GM21576 (cell line): Measurements from ENCODE around the gene BLMH.
A peak's percentile ranks its signal among the peaks of the same experiment; 100 is the strongest.

Source experiments
- ATAC-seq: cut with Tn5 transposase; IDR thresholded peaks from one replicate; pipeline ENCODE4 v1.9.1; 2021; ENCODE audit warnings: mild to moderate bottlenecking, moderate library complexity; ENCODE audit not compliant: unreplicated experiment

Gene BLMH

DNA sequence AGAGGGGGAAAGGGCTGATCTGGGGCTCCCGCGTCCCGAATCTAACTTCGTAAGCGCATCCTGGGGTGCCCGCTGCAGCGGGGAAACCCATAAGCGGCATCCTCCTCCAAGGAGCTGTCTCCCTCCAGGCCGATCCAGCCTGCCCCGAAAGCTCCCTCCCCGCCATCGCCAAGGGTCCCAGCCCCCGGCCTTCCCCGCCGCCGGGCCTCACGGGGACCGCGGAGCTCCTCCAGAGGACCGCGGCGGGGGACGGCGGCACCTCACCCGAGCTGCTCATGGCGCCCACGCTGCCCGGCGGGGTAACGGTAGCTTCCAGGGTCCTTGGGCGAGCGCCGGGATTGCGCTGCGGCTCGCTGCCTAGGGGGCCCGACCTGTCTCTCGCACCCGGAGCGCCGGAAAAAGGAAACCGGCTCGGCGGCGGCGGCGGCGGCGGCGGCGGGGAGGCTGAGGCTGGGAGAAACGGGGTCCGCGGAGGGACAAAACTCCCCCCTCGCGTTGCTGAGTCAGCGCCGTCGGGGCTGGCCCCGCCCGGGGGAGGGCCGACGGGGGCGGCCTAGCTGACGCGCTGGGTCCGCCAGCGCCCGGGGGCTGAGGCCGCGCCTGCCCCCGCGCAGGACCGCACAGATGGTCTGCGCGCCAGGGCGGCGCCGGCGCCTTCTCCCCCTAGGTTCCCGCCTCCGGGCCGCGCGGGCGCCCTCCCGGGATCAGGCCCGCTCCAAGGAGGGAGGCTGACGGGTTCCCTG is at the start of gene BLMH:
BLMH (minus strand) TSS at position 402 of the 743 bp plus-strand sequence; CDS start at position 277, 125 bp downstream.
- peak; percentile 68 for ATAC-seq

DNA sequence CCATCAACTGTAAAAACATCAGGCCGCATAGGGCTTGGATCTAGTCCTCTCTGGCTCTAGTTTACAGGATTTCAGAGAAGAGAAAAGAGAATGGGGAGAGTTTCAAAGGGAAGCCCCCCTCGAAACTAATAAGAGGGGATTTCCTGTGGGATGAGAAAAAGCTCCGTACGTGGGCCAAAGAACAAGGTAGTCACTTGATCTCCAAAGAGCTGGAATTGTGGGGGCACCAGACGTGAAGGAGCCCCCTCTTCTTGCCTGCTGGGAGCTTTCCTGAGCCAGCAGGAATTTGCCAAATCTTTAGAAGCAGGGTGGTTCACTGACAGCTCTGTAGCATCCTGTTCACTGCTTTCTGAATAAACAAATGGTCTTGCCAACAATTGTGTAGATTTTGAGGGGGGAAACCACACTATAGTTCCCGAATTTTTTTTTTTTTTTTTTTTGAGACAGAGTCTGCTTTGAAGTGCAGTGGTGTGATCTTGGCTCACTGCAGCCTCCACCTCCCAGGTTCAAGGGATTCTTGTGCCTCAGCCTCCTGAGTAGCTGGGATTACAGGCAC is 49.1 kb upstream of the BLMH start:
- ATAC-seq, result no peak

GRCh38 chr17:30339086-30339485 is 47.3 kb upstream of the BLMH start:
- no peak for ATAC-seq

DNA sequence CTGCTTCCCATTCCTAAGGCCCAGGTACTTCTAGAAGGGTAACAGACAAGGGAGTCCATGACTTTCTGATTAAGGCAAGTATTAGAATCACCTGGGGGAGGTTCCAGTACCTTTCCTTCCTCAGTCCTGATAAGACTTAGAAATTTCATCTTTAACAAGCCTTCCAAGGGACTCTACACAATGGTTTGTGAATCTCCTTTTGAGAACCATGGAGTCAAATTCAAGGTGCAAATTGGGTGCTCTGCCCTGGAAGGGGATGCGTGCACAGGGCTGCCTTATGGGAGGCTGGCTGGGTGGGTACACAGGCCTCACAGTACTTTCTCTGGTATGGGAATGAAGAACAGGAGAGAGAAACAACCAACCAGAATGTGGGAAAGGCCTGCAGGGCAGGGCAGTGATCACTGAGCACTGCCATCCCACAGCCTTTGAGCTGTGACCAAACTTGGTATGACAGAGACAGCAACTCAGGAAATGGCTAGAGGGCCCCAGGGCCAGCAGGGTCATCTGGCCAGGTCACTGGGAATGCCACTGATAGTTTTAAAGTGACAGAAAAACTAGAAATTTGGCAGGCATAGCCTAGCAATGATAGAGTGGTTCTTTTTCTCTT is 45.8 kb upstream of the BLMH start:
- ATAC-seq, result no peak

GRCh38 chr17:30336369-30337171 is 44.8 kb upstream of the BLMH start:
- ATAC-seq, result no peak

DNA sequence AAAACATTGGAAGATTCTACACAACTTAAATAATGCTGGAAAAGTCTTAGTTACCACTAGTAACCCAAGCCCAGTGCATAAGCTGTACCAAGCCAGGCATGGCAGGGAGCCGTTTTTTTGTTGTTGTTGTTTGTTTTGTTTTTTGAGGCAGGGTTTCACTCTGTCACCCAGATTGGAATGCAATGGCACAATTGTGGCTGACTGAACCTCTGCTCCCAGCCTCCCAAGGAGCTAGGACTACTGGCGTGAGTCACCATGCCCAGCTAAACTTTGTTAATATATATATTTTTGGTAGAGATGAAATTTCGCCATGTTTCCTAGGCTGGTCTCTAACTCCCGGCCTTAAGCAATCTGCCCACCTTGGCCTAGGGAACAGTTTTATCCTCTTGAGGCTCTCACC is 42.7 kb upstream of the BLMH start:
- ATAC-seq, result no peak

DNA sequence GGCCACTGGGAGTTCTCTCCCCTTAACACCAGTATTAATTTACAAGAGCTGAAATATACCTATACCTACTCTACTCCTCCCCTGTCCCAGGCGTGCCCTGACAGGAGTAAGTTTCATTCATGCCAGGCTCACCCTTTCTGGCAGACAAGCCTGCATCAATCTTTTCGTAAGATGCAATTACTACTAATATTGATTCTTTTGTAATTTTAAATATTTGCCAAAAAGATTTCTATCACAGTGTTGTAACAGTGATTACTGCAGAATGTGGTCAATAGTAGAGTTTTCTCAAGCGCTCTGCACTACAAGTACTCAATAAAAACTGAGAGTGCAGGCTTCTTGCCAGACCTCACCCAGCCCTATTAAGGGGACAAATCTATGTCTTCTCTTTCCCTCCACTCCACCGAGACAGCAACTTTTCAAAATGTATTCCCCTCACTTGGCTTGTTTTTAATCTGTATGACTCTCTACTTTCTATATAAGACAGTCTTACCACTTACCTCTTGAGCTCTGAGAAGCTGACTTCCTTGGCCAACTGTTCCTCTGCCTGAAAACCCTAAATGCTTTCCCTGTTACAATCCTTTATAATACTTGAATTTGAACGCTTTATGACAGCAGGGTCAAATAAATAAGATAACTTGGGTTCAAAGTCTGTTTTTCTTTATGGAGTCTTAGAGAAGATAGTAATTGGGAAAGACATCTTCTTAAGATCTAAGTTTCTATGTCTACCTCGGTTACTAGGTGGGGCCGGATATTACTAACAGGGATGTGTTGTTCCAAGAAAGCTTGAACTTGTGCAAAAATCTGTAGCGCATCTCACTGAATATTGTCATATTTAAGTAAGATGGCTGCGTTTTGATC is 42.0 kb upstream of the BLMH start, which contains the start of gene TMIGD1:
TMIGD1 (minus strand) TSS at position 555 of the 858 bp plus-strand sequence. CDS start 1,924 bp downstream, outside the sequence.
- ATAC-seq, result no peak

DNA sequence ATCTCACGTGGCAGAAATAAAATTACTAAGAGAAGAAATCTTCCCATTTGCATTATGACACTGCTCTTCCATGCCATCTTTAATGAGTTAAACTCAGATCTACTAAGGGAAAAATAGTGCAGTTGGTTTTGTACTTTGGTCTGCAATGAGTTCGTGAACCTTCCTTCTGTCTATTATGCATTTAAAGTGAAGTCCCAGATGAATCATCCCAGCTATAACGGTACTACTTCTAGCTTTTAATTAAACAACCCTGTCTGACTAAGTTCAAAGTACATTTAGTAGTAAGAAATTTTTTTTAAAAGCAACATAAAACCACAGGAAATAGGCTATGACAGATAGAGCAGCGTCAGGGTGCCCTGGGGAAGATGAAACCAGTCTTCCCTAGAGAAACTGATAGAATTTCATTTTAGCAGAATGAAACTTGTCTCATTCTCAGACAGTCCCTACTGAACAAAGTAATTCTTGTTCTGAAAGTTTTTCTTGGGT is 40.4 kb upstream of the BLMH start:
- peak; percentile 75 for ATAC-seq

GRCh38 chr17:30326809-30327208 is 35.1 kb upstream of the BLMH start:
- no peak for ATAC-seq

DNA sequence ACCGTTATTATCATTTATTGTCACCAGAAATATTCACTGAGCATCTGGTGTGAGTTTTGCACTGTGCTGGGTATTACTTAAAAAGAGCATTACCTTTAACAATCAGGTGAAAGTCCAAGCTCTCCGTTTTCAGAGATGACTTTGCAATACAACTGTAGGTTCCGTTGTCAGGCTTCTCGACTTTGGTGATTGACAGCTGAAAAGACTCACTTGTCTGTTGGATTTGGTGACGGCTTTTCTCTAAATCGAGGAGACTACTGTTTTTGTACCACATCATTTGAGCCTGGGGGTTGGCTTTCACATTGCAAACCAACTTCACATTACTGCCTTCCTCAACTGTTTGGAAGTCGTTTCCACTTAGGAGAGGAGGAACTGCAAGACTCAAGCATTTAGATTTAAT is 33.0 kb upstream of the BLMH start:
- ATAC-seq, result no peak

DNA sequence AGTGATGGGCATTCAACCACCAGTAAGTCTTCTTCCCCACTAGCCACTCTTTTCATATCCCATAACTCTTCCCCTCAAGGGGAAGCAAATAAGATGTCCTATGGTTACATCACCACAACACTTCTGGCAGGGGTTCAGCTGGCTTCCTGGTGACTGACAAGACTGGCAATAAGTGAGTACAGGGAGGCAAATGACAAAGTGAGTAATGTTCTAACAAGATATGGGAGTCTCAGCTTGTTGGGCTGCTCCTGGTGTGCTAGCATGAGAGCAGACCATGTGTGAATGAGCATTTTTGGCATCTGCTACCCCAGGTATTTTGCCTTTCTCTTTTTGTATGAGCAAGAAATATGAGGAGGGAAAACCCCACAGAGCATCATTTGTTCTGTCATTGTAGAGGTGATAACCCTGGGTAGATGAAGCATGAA is 32.2 kb upstream of the BLMH start:
- no peak for ATAC-seq

GRCh38 chr17:30323262-30323894 is 31.6 kb upstream of the BLMH start:
- ATAC-seq, result no peak

DNA sequence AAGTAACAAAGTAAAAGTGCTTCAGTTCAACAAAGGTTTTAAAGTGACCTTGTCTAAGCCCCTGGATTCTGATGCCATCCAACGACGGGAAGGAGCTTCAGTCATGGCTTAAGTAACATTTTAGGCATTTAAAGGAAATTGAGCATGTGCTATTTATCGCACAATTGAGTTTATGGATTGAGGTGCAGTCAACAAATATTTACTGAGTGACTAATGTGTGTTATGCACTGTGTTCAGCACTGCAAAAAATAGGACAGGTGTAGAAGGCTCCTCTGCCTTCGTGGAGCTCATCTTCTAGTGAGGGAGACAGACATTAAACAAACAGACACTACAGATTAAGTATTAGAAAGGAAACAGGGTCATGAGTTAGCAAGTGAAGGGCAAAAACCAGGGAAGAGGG is 29.6 kb upstream of the BLMH start:
- ATAC-seq, result no peak

DNA sequence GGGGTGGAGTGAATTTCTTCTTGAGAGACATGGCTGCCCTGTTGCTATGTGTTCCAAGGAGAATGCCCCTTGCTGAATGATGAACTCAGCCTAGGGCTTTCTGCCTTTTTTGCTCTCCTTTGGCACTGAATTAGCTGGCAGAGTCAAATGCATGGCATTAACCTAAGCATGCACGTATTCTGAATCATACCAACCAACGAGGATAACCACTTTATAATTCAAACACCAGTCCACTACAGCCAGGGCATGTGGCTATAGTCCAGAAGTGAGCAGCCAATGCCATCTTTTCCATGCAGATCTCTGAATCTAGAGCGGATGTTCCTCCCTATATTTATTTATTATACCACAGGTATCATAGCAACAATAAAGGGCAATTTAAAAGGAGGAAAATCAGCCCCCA is 26.4 kb upstream of the BLMH start:
- no peak for ATAC-seq

- no peak for ATAC-seq
Observed at GRCh38 chr17:30316736-30317135, 25.0 kb upstream of the BLMH start.

DNA sequence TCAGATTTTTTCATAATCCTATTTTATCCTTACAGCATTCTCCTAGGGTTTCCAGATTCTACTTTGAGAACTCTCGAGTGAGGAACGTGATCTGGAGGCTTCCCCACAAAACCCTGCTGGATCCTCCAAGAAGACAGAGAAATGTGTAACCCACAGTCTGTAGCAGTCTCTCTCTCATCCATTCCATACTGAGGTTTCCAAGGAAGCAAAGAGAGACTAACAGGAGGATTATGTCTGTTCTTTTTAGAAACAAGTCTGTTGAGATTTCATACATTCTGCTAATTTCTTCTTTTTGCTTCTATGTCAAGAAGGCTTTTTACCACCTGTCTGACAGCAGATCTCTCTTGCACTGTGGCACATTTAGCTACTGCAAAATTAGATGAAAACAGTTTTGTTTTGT is 23.4 kb upstream of the BLMH start:
- no peak for ATAC-seq

DNA sequence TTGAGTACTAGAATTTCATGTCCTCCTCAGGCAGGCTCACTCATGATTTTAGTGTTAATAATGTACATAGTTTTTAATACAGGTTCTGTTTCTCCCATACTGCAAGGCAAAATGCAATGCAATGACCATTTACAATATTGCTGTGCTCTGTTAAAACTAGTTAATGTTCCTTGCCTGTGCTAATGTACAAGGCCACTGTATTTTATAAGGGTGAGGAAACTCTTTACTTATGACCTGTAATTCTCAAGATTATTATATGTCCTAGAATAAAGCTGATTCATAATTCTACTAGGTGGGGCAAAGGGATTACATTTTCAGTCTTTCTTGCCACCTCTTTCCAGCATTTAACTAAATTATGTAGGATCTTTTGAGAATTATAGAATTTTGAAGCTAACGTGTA is 22.7 kb upstream of the BLMH start:
- ATAC-seq, result no peak

GRCh38 chr17:30312226-30312625 is 20.5 kb upstream of the BLMH start:
- ATAC-seq, result no peak

DNA sequence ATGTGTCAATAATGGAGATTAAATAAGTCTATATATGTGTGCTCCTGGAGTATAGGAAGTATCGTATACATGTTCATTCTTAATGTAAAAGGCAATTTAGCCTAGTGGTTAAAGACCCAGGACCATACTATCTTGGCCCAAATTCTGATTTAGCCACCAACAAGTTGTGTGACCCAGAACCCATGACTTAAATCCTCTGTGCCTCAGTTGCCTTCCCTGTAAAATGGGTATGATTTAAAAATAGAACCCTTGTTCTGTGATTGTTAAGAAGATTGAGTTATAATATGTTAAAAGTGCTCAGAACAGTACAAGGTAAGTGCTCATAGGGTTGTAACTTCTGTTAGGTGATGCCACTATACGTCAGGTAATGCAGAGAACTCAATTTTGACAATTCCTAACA is 18.8 kb upstream of the BLMH start:
- ATAC-seq, result no peak

DNA sequence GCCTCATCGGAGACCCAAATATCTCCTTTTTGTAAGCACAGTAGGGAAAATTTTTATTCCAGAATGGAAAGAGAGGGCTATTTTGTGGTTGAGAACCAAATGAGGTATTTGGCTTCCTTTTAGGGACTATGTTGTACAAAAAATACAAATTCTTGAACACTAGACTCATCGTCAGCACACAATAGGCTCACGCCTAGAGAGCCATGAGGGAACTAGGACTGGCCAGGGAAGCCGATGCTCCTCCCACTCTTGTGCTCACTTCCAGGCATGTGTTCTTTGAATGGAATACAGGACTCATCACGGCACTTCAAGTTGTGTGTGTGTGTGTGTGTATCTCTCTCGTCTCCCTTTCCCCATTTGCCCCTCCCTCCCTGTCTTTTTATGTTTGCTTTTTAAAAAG is 17.8 kb upstream of the BLMH start:
- ATAC-seq, result no peak
